PC-9 (cell line): ENCODE results near the gene UBE2O. TPM values are rescaled to one million over a fixed set of nuclear protein-coding genes. Genes with fewer than 3 reads are reported as not detected.

ENCODE experiments used
- BruUV-seq: library from RNA; stranded (reverse); fragments of 400-500 nt; replicated peaks from 2 replicates; lab custom pipeline; 2021; lab: Mats Ljungman, UMichigan
- CTCF ChIA-PET: fragments of 300-600 bp; sonication (Branson Sonifier 250); formaldehyde crosslinking; loops from one replicate; lab custom pipeline; 2022; ENCODE audit warnings: antibody characterized with exemption; lab: Charles Lee
- POLR2A ChIA-PET: fragments of 300-600 bp; sonication (Branson Sonifier 250); formaldehyde crosslinking; loops from one replicate; lab custom pipeline; 2022; ENCODE audit warnings: antibody characterized with exemption; ENCODE audit not compliant: unreplicated experiment; lab: Charles Lee
- DNase-seq, 2 experiments: peaks; one replicate each; pipeline versions ENCODE4 v3.0.0 to v3.0.0-alpha.2; 2015 to 2022; ENCODE audit warnings: mixed read lengths in 1 of 2
- H2AFZ ChIP-seq: fragments of 200-600 bp; sonication (generic); 2 replicates; pipeline ENCODE4 v1.8.1; 2017; ENCODE audit warnings: antibody characterized with exemption
- H3F3A ChIP-seq: fragments of 200-600 bp; sonication (generic); 2 replicates; pipeline ENCODE4 v1.8.1; 2017; ENCODE audit warnings: antibody characterized with exemption, mild to moderate bottlenecking, low read depth; ENCODE audit not compliant: insufficient read depth
- H3K27ac ChIP-seq: fragments of 200-600 bp; sonication (generic); 2 replicates; pipeline ENCODE4 v1.6.1; 2016; ENCODE audit warnings: mixed run types
- H3K27me3 ChIP-seq: fragments of 200-600 bp; sonication (generic); 2 replicates; pipeline ENCODE4 v1.6.1; 2016; ENCODE audit warnings: low read depth, mixed run types; ENCODE audit not compliant: insufficient read depth
- H3K36me3 ChIP-seq: fragments of 200-600 bp; sonication (generic); 2 replicates; pipeline ENCODE4 v1.6.1; 2016; ENCODE audit warnings: low read depth, mixed run types
- H3K4me1 ChIP-seq: fragments of 200-600 bp; sonication (generic); replicated peaks from 2 replicates; pipeline ENCODE4 v1.6.1; 2016; ENCODE audit warnings: mixed run types; ENCODE audit not compliant: insufficient read depth
- H3K4me2 ChIP-seq: fragments of 200-600 bp; sonication (generic); 2 replicates; pipeline ENCODE4 v1.6.1; 2017; ENCODE audit warnings: mixed run types
- H3K4me3 ChIP-seq: fragments of 200-600 bp; sonication (generic); 2 replicates; pipeline ENCODE4 v1.6.1; 2016; ENCODE audit warnings: mixed run types
- H3K79me2 ChIP-seq: fragments of 200-600 bp; sonication (generic); 2 replicates; pipeline ENCODE4 v1.6.1; 2017; ENCODE audit warnings: low read depth, mixed run types
- H3K9me2 ChIP-seq: fragments of 200-600 bp; sonication (generic); 2 replicates; pipeline ENCODE4 v1.8.1; 2017; ENCODE audit warnings: mild to moderate bottlenecking; ENCODE audit not compliant: insufficient read depth
- H3K9me3 ChIP-seq: fragments of 200-600 bp; sonication (generic); 2 replicates; pipeline ENCODE4 v1.8.1; 2016; ENCODE audit warnings: low read depth; ENCODE audit not compliant: insufficient read depth
- H4K20me1 ChIP-seq: fragments of 200-600 bp; sonication (generic); 2 replicates; pipeline ENCODE4 v1.8.1; 2017; ENCODE audit not compliant: insufficient read depth
- CTCF ChIP-seq: fragments of 200-600 bp; sonication (generic); conservative IDR thresholded peaks from 2 replicates; pipeline ENCODE4 v1.6.1; 2017; ENCODE audit warnings: mixed run types, antibody characterized with exemption, mild to moderate bottlenecking, moderate library complexity
- EZH2 ChIP-seq: fragments of 200-600 bp; sonication (generic); IDR thresholded peaks from 2 replicates; pipeline ENCODE4 v1.8.0; 2017; ENCODE audit warnings: antibody characterized with exemption, low read depth
- intact Hi-C: fragments of 100-400 bp; cut with micrococcal nuclease; formaldehyde crosslinking; loops from one replicate; pipeline ENCODE4 v1.10.0; 2022; ENCODE audit not compliant: unreplicated experiment
- total RNA-seq: library from RNA; stranded (reverse); gene quantifications from 2 replicates; pipeline ENCODE4 v1.2.3, GENCODE V29; 2021

UBE2O gene
- total RNA-seq, 1 experiment from 2014 or later = 28.0 TPM

- H3K9me2 ChIP-seq = no peaks in the 10 kb centered on the region
- H2AFZ ChIP-seq = no peak overlapping the region
- no TSS peak for BruUV-seq
- intact Hi-C loops = no loop called here
- no peaks in the 10 kb centered on the region for H3K79me2 ChIP-seq
- H3K36me3 ChIP-seq = no peaks in the 10 kb centered on the region
- H3K27ac ChIP-seq = no peak overlapping the region
- no peaks in the 10 kb centered on the region for H4K20me1 ChIP-seq
- POLR2A ChIA-PET = interaction anchor here (0.6 kb wide), 1 partner anchor 57 kb away, joined by 3 read pairs; no protein-coding TSS in a partner anchor
- no peak overlapping the region for H3K4me2 ChIP-seq
- H3K4me1 ChIP-seq = no peaks in the 10 kb centered on the region
- H3K4me3 ChIP-seq = no peak overlapping the region
- CTCF ChIA-PET = no interaction called here
- no peaks in the 10 kb centered on the region for H3K9me3 ChIP-seq
- no peaks in the 10 kb centered on the region for H3F3A ChIP-seq
- no peak for DNase-seq
- TF ChIP-seq CTCF (no peak), EZH2 (no peak)
- no peaks in the 10 kb centered on the region for H3K27me3 ChIP-seq
Observed at GRCh38 chr17:76475302-76475701, 22.4 kb upstream of the UBE2O start.

- Histone ChIP-seq H3K27me3 (no peaks in the 10 kb centered on the region), H3K4me2 (no peak overlapping the region), H3K79me2 (no peaks in the 10 kb centered on the region), H3K4me3 (no peak overlapping the region), H3K9me3 (no peaks in the 10 kb centered on the region), H3K4me1 (no peaks in the 10 kb centered on the region), H3K36me3 (no peaks in the 10 kb centered on the region), H3F3A (no peaks in the 10 kb centered on the region), H3K27ac (no peak overlapping the region), H3K9me2 (no peaks in the 10 kb centered on the region), H2AFZ (no peak overlapping the region), H4K20me1 (no peaks in the 10 kb centered on the region)
- ChIA-PET POLR2A (interaction anchor here (0.6 to 0.7 kb wide), 3 partner anchors 58 to 246 kb away, joined by 3 to 4 read pairs (median 3); no protein-coding TSS in a partner anchor), CTCF (no interaction called here)
- TF ChIP-seq CTCF (no peak), EZH2 (no peak)
- no peak for DNase-seq
- no TSS peak for BruUV-seq
- intact Hi-C loops = no loop called here
Observed at GRCh38 chr17:76474894-76475293, 21.9 kb upstream of the UBE2O start.

GRCh38 chr17:76474238-76474637 lies 21.3 kb upstream of the UBE2O start:
- H3K79me2 ChIP-seq = no peaks in the 10 kb centered on the region
- H3K9me3 ChIP-seq = no peaks in the 10 kb centered on the region
- ChIA-PET POLR2A (interaction anchor here (0.7 kb wide), 1 partner anchor 246 kb away, joined by 4 read pairs; no protein-coding TSS in a partner anchor), CTCF (no interaction called here)
- no peaks in the 10 kb centered on the region for H3F3A ChIP-seq
- no peaks in the 10 kb centered on the region for H3K9me2 ChIP-seq
- H3K4me1 ChIP-seq = no peaks in the 10 kb centered on the region
- no peak overlapping the region for H3K4me2 ChIP-seq
- no peak for DNase-seq
- intact Hi-C loops = no loop called here
- no peaks in the 10 kb centered on the region for H3K27me3 ChIP-seq
- H4K20me1 ChIP-seq = no peaks in the 10 kb centered on the region
- TF ChIP-seq CTCF = no peak
- no peak for TF ChIP-seq EZH2
- no peak overlapping the region for H3K27ac ChIP-seq
- H3K4me3 ChIP-seq = no peak overlapping the region
- no TSS peak for BruUV-seq
- H2AFZ ChIP-seq = no peak overlapping the region
- H3K36me3 ChIP-seq = no peaks in the 10 kb centered on the region
